ENCODE results near the gene RBM39. TPM values are rescaled to one million over a fixed set of nuclear protein-coding genes. Genes with fewer than 3 reads are reported as not detected.

The RBM39 gene
- total RNA-seq, 4 donors from 2014 or later = 320 to 423 (median 379) TPM

- no peak for TF ChIP-seq CTCF (IDR thresholded peaks at IDR 0.05; ENCODE audit: low read depth)
Measured at GRCh38 chr20:35699957-35700624, 42.0 kb downstream of the RBM39 start.

GRCh38 chr20:35699127-35699956 is 42.7 kb downstream of the RBM39 start, which contains the start of the genes NFS1 and ROMO1:
NFS1 (minus strand) TSS chr20:35699352; CDS start chr20:35699288, 64 bp downstream.
ROMO1 (plus strand) TSS chr20:35699405; CDS start chr20:35699633, 228 bp downstream.
- no peak for TF ChIP-seq CTCF (IDR thresholded peaks at IDR 0.05; ENCODE audit: low read depth)

- TF ChIP-seq CTCF (IDR thresholded peaks at IDR 0.05; ENCODE audit: low read depth) = no peak
Measured at GRCh38 chr20:35698298-35699126, 43.5 kb downstream of the RBM39 start.

GRCh38 chr20:35697696-35698297 is 44.3 kb downstream of the RBM39 start:
- no peak for TF ChIP-seq CTCF (IDR thresholded peaks at IDR 0.05; ENCODE audit: low read depth)

GRCh38 chr20:35695978-35696377 is 46.1 kb downstream of the RBM39 start:
- no peak for TF ChIP-seq CTCF (IDR thresholded peaks at IDR 0.05; ENCODE audit: low read depth)

DNA sequence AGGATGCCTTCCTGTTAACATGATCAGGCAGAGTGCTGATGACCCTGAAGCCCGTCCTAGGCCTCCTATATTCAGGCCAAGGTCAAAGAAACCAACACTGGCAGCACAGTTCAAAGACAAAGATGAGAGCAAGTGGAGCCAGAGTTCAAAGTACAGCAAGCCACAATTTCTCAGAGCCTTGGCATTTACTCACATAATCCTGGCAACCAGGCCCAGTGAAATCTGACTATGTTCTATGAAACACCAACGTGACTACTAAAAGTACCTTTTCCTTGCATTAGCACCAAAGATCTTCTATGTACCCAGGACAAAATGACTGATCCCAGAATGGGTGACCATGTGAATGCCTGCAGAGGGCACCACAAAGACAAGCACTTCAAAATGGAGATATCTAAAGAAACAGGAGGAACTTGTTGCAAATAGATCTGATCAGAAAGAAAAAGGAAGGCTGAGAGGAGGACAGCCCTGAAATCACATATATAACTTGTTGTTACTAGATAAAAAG is 46.8 kb downstream of the RBM39 start:
- TF ChIP-seq CTCF (IDR thresholded peaks at IDR 0.05; ENCODE audit: low read depth) = no peak
